Measurements from ENCODE around the gene SLC25A13.
"Not testable (repeated sequence)": the region's sequence is repeated elsewhere in the genome, so short reads cannot be mapped to it uniquely, and the experiment has no call there.

The SLC25A13 gene, protein sequence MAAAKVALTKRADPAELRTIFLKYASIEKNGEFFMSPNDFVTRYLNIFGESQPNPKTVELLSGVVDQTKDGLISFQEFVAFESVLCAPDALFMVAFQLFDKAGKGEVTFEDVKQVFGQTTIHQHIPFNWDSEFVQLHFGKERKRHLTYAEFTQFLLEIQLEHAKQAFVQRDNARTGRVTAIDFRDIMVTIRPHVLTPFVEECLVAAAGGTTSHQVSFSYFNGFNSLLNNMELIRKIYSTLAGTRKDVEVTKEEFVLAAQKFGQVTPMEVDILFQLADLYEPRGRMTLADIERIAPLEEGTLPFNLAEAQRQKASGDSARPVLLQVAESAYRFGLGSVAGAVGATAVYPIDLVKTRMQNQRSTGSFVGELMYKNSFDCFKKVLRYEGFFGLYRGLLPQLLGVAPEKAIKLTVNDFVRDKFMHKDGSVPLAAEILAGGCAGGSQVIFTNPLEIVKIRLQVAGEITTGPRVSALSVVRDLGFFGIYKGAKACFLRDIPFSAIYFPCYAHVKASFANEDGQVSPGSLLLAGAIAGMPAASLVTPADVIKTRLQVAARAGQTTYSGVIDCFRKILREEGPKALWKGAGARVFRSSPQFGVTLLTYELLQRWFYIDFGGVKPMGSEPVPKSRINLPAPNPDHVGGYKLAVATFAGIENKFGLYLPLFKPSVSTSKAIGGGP

DNA sequence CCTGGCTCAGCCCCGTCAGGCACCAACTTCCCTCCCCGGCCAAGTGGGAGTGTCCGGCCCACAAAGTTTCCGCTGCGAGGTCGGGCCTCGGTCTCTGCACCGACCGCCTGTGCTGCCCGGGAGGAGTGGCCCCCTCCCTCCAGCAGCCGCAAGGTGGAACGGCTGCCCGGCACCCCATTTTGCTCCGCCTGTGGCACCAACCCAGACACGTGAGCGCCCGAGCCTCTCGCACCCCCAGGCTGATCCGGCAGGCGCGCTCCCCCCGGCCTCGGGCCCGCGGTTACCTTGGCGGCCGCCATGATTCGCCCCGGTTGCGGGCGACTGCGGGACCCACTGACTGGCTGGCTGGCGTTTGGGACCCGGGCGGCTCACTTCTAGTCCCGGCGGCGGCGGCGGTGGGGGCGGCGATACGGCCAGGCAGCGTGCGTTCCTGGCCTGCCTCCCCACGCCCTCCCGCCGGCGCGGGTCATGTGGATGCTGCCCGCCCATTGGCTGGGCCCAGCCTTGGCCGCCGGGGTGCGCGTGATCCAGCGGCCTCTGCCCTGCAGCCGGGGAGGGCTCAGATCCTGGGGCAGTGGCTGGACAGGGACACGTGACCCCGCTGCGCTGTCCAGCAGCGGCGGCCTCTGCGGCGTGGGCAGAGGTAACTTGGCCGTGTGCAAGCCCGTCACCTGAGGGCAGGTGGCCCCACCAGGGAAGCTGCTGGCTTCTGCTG lies at the start of gene SLC25A13:
TSS of gene SLC25A13 (minus strand) at position 441 of the 715 bp plus-strand sequence. CDS start at position 299, 142 bp downstream.
- DNase-seq, result peak; percentile 49 to 59

DNA sequence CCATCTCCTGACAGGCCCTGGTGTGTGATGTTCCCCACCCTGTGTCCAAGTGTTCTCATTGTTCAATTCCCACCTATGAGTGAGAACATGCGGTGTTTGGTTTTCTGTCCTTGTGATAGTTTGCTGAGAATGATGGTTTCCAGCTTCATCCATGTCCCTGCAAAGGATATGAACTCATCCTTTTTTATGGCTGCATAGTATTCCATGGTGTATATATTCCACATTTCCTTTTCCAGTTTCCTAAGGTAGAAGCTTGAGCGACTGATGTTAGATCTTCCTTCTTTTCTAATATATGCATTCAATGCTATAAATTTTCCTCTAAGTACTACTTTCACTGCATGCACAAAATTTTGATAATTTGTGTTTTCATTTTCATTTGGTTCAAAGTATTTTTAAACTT lies 44.0 kb upstream of the SLC25A13 start:
- not testable (repeated sequence) for DNase-seq

DNA sequence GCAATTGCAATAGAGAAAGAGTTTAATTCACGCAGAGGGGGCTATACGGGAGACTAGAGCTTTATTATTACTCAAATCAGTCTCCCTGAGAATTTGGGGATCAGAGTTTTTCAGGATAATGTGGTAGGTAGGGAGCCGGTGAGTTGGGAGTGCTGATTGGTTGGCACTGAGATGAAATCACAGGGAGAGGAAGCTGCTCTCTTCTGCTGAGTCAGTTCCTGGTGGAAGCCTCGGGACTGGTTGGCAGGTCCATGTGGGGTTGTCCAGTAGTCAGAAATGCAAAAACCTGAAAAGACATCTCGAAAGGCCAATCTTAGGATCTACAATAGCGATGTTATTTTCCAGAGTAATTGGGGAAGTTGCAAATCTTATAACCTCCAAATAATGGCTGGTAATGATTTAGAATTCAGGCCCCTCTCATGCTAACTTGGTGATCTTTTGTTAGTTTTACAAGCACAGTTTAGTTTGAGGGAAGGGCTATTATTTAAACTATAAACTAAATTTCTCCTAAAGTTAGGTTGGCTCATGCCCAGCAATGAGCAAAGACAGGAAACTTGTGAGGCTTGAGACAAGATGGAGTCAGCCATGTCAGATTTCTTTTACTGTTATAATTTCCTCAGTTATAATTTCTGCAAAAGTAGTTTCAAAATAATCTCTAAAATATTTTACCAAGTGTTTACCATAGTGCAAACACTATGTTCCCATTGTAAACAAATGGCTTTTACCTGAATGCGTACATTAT lies 39.4 kb upstream of the SLC25A13 start:
- no peak for DNase-seq

DNA sequence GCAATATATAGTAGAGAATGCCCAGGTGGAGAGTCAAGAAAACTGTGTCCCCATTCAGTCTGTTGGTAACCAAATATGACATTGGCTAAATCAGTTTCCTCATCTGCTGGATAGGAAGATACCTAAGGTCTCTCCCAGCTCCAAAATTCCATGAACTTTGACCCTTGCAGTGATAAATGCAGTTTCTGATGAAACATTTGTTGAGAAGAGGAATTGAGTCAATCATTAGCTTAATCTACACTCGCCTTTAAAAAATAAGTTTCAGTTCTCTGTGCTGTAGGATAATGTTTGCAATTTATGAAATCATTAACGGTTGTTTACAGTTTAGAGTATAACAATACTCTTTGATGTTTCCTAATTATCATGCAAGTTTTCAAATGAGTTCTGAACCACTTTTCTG lies 38.0 kb upstream of the SLC25A13 start:
- no peak for DNase-seq

DNA sequence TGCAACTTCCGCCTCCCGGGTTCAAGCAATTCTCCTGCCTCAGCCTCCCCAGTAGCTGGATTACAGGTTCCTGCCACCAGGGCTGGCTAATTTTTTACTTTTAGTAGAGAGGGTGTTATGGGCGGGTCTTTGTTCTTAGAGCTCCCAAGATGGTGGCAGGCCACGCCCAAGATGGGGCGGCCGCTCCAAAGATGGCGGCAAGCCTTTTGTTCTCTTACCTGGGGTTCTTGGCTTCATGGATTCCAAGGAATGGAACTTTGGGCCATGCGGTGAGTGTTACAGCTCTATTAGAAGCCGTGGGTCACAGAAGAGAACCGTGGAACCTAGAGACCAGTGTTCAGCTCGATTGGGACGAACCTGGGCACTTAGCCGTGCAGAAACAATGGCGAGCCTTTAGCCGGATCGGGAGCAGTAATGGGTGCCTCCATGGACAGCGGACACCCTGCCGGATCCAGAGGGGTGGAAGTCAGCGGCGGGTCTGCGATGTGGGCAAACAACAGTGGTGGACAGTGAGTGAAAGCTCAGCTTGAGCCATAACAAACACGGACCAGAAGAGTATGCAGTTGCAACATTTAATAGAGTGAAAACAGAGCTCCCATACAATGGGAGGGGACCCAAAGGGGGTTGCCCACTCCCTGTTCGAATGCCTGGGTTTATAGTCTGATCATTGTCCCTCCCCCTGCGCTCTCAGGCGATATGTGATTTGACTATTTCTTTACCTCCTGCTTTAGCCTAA lies 36.5 kb upstream of the SLC25A13 start:
- DNase-seq, result not testable (repeated sequence)

DNA sequence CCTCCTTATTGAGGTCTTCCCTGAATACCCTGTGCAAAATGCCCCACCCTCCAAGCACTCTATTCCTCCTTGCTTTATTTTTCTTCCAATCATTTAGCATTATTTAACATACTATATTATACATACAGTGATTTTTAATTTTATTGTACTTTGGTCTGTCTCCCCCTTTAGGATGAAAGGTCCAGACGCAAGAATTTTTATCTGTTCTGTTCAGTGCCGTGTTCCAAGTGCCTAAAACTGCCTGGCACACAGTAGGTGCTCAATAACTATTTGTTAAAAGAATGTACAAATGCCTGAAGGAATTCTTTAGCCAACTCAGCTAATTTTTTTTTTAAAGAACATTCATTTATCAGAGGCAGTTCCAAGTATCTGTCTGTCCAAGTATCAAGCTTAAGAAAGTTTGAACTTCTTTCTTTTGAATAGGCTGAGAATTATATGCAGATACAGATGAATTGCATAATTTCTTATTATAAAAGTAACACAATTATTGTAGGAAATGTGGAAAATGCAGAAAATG lies 34.1 kb upstream of the SLC25A13 start:
- DNase-seq, result no peak

DNA sequence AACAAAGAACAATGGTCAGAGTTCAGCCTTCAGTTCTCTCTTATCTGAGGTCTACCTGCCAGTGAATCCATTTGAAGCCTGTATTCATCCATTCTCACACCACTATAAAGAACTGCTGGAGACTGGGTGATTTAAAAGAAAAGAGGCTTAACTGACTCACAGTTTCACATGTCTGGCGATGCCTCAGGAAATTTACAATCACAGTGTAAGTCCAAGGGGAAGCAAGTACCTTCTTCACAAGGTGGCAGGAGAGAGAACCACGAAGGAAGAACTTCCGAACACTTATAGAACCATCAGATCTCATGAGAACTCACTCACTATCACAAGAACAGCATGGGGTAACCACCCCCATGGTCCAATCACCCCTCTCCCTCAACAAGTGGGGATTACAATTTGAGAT lies 33.0 kb upstream of the SLC25A13 start:
- no peak for DNase-seq

DNA sequence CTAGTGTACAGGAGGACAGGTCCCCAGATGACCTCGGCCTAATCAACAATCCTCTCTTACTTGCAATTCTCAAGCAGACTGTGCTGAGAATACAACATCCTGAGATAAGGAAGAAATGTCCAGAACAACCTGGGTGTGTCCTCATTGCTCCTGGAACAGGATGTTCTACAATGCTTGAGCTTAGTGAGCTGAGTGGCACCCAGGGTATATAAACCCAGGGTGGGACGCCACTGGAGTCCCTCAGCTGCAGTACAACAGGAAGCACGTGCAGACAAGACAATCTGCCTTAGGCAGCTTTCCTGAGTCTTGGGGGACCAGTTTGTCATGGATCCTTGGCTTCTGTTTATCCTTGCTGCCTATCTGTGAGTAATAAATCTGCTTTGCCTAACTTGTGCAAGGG lies 27.7 kb upstream of the SLC25A13 start:
- no peak for DNase-seq

DNA sequence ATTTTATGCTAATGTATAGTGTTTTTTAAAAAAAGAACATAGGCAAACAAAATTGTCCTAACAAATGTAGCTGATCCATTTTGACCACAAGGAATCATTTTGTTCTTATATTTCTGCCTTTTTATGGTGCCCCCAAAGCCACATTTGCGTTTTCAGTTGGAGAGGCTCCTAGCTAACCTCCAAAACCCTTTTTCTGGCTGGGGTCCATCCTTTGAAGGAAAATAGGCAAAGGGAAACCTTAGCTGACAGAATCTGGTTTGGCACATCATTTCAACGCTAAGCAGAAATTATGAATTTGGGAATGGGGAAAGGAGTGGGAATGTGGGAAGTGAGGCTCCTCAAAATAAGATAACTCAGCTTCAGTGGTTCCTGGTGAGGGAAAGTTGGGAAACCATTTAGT lies 25.6 kb upstream of the SLC25A13 start:
- DNase-seq, result no peak

DNA sequence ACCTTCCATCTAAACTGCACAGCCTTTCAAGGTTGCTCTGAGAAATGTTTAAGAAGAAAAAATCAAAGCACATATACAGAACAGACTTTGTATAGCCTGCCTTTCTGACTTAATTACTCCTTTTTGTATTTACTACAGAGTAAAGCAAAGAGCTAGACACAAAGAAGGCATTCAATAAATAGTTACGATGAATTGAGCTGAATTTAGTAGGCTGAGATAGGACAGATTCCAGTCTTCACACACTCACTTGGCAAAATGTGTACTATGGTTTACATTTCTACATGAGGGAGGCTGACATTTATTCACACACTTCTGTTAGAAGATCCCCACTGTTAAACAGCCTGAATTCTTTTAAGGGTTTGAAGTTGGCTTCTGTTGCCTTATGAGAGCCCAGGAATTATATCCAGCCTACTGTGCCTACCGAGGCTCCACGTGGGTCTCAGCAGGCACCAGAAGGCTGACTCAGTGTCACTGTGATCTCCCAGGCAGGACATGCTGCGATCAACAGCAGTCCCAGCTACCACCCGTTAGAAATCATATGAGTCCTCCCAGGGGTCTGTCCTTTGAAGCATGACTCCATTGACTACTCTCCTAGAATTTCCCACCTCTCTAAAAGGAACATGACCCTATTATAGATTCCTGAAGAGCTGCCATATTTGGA lies 24.5 kb upstream of the SLC25A13 start:
- no peak for DNase-seq

DNA sequence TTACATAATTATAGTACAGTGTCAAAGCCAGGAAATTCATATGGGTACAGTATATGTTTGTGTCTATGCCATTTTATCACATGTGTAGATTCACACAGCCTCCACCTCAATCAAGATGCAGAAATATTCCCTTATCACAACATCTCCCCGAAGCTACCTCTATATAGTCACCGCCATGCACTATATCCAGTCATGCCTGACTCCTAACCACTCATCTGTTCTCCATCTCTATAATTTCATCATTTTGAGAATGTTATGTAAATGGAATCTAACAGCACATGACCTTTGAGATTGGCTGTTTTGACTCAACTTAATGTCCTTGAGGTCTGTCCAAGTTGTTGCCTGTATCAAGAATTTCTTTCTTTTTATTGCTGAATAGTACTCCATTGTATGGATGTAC lies 22.3 kb upstream of the SLC25A13 start:
- no peak for DNase-seq

DNA sequence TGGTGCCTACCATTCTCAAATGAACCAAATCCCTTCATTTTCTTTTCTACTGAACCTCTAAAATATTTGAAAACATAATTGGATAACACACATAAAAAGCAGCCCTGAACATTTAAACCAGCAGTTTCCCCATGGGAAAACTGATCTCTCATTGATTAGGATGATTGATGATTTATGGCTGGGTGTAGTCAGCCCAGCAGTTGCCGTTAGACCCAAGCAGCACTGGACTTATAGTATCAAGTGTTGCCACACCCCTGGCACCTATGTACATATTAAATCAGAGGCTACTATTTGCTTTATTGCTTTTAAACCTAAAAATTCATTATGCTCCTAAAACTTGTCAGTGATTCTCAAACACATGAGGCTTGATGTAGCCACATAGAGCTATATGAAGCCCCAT lies 20.2 kb upstream of the SLC25A13 start:
- DNase-seq, result no peak

DNA sequence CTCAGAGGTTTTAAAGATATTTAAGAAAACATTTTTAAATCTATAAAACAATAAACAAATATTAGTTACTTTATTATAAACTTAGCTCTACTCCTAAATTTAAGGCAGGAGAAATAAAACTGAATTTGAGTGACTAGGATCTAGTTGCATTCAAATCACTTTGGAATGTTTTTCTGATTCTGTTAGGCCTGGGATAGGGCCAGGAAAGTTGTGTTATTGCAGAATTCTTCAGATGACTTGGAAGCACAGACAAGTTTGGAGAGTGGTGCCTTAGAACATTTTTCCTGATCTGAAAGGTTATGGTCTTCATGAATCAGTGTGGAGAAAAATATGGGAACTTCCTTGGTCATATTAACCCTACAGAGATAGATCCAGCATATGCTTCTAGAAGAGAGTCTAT lies 15.6 kb upstream of the SLC25A13 start:
- no peak for DNase-seq

DNA sequence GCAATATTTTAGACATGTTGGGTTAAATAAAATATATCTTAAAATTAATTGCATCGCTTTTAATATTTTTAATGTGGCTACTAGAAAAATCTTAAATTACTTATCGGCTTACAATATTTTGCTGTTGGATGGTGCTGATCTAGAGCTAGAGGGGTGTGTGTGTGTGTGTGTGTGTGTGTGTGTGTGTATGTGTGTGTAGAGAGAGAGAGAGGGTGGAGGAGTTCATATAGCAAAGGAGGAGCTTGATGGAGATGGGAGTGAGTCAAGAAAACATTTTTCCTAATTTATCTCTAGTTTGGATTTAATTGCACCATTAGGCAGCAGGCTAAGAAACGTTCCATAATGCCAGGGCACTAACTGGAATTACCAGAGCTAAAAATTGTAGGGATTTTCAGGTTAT lies 10.4 kb upstream of the SLC25A13 start:
- DNase-seq, result no peak

DNA sequence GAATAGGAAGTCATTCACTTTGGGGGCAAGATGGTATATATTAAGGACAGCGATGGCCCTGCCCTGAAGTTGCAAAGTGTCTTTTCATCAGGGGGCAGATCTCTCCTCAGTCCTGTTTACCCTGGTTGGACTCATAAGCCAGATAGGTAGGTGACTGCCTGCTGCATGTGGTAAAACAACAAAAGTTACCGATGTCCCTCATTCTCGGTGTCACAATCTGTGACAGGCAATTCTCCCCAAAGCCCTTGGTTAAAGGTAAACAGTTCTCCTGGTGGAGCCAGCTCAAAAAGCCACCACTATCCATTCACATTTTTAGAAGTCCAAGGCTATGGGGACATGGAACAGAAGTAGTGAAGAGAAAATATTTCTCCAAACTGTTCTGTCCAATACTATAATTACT lies 9.9 kb upstream of the SLC25A13 start:
- DNase-seq, result no peak

DNA sequence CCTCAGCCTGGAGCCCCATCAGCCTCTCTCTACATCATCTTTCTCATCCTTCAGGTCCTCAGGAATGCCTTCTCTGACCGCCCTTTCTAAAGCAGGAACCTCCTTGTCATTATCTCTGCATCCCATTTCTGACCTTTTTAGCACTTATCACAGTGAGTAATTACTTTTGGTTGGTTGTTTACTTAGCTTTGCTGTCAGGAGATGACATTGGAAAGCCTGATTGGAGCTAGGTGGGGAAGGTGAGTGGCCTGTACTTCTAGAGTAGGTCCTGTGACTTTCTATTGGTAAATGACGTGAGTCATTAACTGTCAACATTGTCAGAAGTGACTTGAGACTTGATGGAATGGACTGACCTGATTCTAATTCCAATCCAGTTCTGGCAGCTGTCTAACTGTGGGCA lies 9.3 kb upstream of the SLC25A13 start:
- DNase-seq, result no peak

DNA sequence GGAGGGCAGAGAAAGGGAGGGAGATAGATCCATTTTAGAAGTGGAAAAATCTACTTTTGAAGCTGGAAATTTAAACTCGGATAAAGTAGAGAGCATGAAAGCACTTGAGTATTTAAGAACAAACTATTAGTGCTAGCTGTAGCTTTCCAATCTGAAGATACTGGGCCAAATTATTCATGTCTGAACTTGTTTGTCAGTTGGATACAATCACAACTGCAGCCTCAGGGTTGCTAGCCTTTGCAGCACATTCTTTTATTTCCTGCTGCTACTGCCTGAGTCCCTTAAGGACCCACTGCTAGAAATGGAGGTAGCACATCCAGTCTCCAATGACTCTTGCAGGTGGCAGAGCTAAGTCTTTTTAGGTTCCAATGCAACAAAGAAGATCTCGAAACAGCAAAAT lies 8.3 kb upstream of the SLC25A13 start:
- no peak for DNase-seq

DNA sequence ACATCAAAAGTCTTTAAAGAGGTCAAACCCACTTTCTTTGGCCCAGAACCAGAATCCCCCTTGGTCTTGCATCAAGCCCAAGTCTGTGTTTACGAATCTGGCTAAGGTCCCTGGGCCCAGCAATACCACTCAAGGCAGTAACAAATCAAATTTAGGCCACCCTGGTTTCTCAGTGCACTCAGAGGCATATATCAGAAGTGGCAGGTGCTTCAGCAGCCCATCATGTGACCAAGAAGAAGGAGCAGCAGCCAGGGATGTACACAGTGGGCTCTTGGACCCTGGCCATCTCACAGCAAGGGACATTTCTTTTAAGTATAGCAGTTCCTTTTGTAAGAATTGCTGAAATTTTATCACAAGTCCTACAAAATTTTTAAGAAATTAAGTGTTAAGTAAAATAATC lies 7.3 kb upstream of the SLC25A13 start:
- no peak for DNase-seq

DNA sequence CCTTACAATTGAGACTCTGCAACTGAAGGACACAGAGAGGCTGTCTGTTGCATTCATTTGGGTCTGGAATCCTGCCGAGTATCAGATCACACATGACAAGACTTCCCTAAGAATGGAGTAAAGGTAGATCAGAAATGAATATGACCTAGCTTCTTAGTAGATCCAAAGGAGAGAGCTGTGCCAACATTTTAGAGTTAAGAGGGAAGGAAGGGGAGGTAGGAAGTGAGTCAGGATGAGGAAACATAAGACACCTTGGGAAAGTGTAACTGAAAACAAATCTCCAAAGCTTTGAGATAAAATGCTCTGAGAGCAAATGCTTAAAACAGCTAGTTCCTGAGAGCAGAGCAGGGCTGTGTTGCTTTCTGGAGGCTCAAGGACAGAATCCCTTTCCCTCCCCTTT lies 6.1 kb upstream of the SLC25A13 start:
- DNase-seq, result no peak

DNA sequence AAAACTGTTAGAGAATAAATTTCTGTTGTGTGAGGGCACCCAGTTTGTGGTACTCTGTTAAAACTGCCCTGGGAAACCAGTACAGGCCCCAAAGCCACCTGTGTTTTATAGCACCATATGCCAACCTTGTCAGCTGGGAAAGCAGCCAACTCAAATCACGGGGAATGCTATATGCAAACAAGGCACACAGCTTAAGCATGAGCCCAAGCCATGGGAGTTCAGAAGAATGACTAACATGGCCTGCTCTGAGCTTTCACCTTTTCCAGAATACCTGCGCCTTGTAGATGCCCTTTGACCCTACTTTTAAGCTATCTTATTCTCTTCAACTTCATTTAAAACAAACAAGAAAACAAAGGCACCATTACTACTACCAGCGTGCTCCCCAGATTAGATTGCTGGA lies 5.5 kb upstream of the SLC25A13 start:
- no peak for DNase-seq

DNA sequence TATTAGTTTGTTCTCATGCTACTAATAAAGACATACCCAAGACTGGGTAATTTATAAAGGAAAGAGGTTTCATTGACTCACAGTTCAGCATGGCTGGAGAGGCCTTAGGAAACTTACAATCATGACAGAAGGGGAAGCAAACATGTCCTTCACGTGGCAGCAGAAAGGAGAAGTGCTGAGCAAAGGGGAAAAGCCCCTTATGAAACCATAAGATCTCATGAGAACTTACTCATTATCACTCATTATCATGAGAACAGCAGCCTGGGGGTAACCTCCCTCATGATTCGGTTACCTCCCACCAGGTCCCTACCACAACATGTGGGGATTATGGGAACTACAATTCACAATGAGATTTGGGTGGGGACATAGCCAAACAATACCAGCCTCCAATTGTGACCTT lies 4.9 kb upstream of the SLC25A13 start:
- DNase-seq, result not testable (repeated sequence)

Data from stimulated activated CD4-positive, alpha-beta T cell treated with anti-CD3 and anti-CD28 coated beads, Interleukin-4, amount 100 ng/mL, for 4 hours (primary cell).